Neural progenitor cell (in vitro differentiated cells): Measurements from ENCODE around the gene CTNNA3. TPM values are rescaled to one million over a fixed set of nuclear protein-coding genes. Genes with fewer than 3 reads are reported as not detected.

ENCODE experiments used
- DNase-seq: peaks from one replicate; pipeline ENCODE4 v3.0.0-alpha.2; 2016; ENCODE audit warnings: low spot score
- H2AFZ ChIP-seq: fragments of 200-600 bp; sonication (generic); replicated peaks from 2 replicates; pipeline ENCODE4 v1.6.1; 2016; ENCODE audit warnings: antibody characterized with exemption
- H3F3A ChIP-seq: fragments of 200-600 bp; sonication (generic); 2 replicates; pipeline ENCODE4 v1.6.1; 2016; ENCODE audit warnings: antibody characterized with exemption, low read depth
- H3K27ac ChIP-seq: fragments of 200-600 bp; sonication (generic); 2 replicates; pipeline ENCODE4 v1.5.1; 2016; ENCODE audit warnings: mild to moderate bottlenecking
- H3K27me3 ChIP-seq: fragments of 200-600 bp; sonication (generic); 2 replicates; pipeline ENCODE4 v1.6.1; 2016; ENCODE audit warnings: mild to moderate bottlenecking, moderate library complexity
- H3K36me3 ChIP-seq: fragments of 200-600 bp; sonication (generic); 2 replicates; pipeline ENCODE4 v1.5.1; 2016
- H3K4me1 ChIP-seq: fragments of 200-600 bp; sonication (generic); 2 replicates; pipeline ENCODE4 v1.6.1; 2016; ENCODE audit warnings: mixed run types
- H3K4me2 ChIP-seq: fragments of 200-600 bp; sonication (generic); 2 replicates; pipeline ENCODE4 v1.6.1; 2016
- H3K4me3 ChIP-seq: fragments of 200-600 bp; sonication (generic); 2 replicates; pipeline ENCODE4 v1.5.1; 2016
- H3K79me2 ChIP-seq: fragments of 200-600 bp; sonication (generic); 2 replicates; pipeline ENCODE4 v1.6.1; 2016; ENCODE audit warnings: low read depth
- H3K9ac ChIP-seq: fragments of 200-600 bp; sonication (generic); 2 replicates; pipeline ENCODE4 v1.6.1; 2016
- H3K9me3 ChIP-seq: fragments of 200-600 bp; sonication (generic); 2 replicates; pipeline ENCODE4 v1.5.1; 2016; ENCODE audit warnings: low read depth
- H4K20me1 ChIP-seq: fragments of 200-600 bp; sonication (generic); 2 replicates; pipeline ENCODE4 v1.6.1; 2016; ENCODE audit warnings: low read depth
- H3K27ac Mint-ChIP-seq: 3 replicates; pipeline ENCODE4 v1.8.0; 2021; ENCODE audit warnings: mixed read lengths
- H3K27me3 Mint-ChIP-seq: 2 replicates; pipeline ENCODE4 v1.8.0; 2022; ENCODE audit warnings: low read depth, mild to moderate bottlenecking, inconsistent platforms, moderate library complexity, mixed read lengths; ENCODE audit not compliant: insufficient read depth
- H3K36me3 Mint-ChIP-seq: 3 replicates; pipeline ENCODE4 v1.8.0; 2021; ENCODE audit warnings: mixed read lengths
- H3K4me1 Mint-ChIP-seq: 3 replicates; pipeline ENCODE4 v1.8.0; 2021; ENCODE audit warnings: mixed read lengths
- H3K4me3 Mint-ChIP-seq: 3 replicates; pipeline ENCODE4 v1.8.0; 2021; ENCODE audit warnings: mild to moderate bottlenecking, moderate library complexity, mixed read lengths
- H3K9me3 Mint-ChIP-seq: 3 replicates; pipeline ENCODE4 v1.8.0; 2020; ENCODE audit warnings: mixed read lengths
- CTCF ChIP-seq: fragments of 200-600 bp; sonication (generic); IDR thresholded peaks from 2 replicates; pipeline ENCODE4 v1.5.1; 2017; ENCODE audit warnings: antibody characterized with exemption, mild to moderate bottlenecking
- EZH2 ChIP-seq: fragments of 200-600 bp; sonication (generic); IDR thresholded peaks from 2 replicates; pipeline ENCODE4 v1.6.1; 2017; ENCODE audit warnings: antibody characterized with exemption, mild to moderate bottlenecking, moderate library complexity
- EZH2phosphoT487 ChIP-seq: fragments of 200-600 bp; sonication (generic); IDR thresholded peaks from 2 replicates; pipeline ENCODE4 v1.6.1; 2017; ENCODE audit warnings: antibody characterized with exemption
- total RNA-seq: library from RNA; depleted of rRNA; stranded (reverse); fragments of >200 nt; gene quantifications from 2 replicates; pipeline ENCODE4 v1.2.3, GENCODE V29; 2015; ENCODE audit warnings: low replicate concordance

CTNNA3 gene
- total RNA-seq, 1 donor from 2014 or later = 12.9 TPM

DNA sequence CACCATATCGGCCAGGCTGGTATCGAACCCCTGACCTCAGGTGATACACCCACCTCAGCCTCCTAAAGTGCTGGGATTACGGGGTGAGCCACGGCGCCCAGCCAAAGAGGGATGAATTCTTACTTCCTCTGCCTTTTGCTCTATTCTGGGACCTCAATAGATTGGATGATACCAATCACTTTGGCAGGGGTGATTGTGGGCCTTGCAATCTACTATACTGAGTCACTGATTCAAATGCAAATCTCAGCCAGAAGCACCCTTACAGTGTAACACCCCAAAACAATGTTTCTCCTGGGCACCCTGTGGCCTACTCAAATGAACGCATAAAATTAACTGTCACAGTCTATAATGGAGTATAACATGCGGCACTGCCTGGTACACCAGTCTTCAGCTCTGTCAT is 1366.8 kb downstream of the CTNNA3 start:
- Histone ChIP-seq H3K79me2 (no peaks in the 10 kb centered on the region), H3K36me3 (no peaks in the 10 kb centered on the region), H3K4me2 (no peak overlapping the region), H3K27me3 (no peaks in the 10 kb centered on the region), H3K4me3 (no peak overlapping the region), H3K4me1 (no peaks in the 10 kb centered on the region), H3K9ac (no peak overlapping the region), H4K20me1 (no peaks in the 10 kb centered on the region), H3K9me3 (no peaks in the 10 kb centered on the region), H3F3A (no peaks in the 10 kb centered on the region), H3K27ac (no peak overlapping the region), H2AFZ (no peak overlapping the region)
- TF ChIP-seq CTCF (no peak), EZH2 (no peak), EZH2phosphoT487 (no peak)
- no peak overlapping the region for H3K4me3 Mint-ChIP-seq
- DNase-seq = no peak
- peaks cover 2% of the 10 kb centered on the region for H3K9me3 Mint-ChIP-seq
- no peaks in the 10 kb centered on the region for H3K36me3 Mint-ChIP-seq
- H3K27me3 Mint-ChIP-seq = peaks cover 2% of the 10 kb centered on the region
- H3K4me1 Mint-ChIP-seq = no peaks in the 10 kb centered on the region
- no peak overlapping the region for H3K27ac Mint-ChIP-seq

DNA sequence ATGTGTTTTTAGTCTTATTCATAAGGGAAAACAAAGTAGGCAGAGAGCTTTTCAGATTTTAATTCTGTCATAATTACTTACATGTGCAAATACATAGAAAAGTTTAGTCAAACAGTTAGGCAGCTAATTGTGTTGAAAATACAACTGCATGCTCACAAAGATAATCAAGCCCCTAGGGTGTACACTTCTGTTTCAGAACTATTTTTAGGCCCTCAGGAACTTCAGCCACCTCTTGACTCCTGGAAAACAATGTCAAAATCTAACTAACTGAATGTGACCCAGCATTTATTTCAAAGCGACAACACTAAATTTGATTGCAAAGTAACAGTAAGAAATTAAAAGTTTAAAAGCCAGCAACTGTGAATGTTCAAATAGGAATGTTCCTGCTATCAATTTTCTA is 1369.1 kb downstream of the CTNNA3 start:
- H3K36me3 ChIP-seq = no peaks in the 10 kb centered on the region
- no peaks in the 10 kb centered on the region for H3K27me3 ChIP-seq
- Mint-ChIP-seq H3K4me3 (no peak overlapping the region), H3K36me3 (no peaks in the 10 kb centered on the region), H3K27me3 (peaks cover 5% of the 10 kb centered on the region), H3K27ac (no peak overlapping the region), H3K9me3 (no peaks in the 10 kb centered on the region), H3K4me1 (peaks cover 8% of the 10 kb centered on the region)
- no peaks in the 10 kb centered on the region for H3K4me1 ChIP-seq
- no peaks in the 10 kb centered on the region for H3K9me3 ChIP-seq
- TF ChIP-seq EZH2phosphoT487 (no peak), CTCF (no peak), EZH2 (no peak)
- H3K4me3 ChIP-seq = no peak overlapping the region
- no peak overlapping the region for H2AFZ ChIP-seq
- DNase-seq = no peak
- H3K4me2 ChIP-seq = no peak overlapping the region
- no peaks in the 10 kb centered on the region for H4K20me1 ChIP-seq
- H3K79me2 ChIP-seq = no peaks in the 10 kb centered on the region
- H3F3A ChIP-seq = no peaks in the 10 kb centered on the region
- H3K9ac ChIP-seq = no peak overlapping the region
- H3K27ac ChIP-seq = no peak overlapping the region

- TF ChIP-seq EZH2phosphoT487 (no peak), EZH2 (no peak), CTCF (no peak)
- Mint-ChIP-seq H3K27me3 (peaks cover 5% of the 10 kb centered on the region), H3K36me3 (no peaks in the 10 kb centered on the region), H3K4me1 (peaks cover 15% of the 10 kb centered on the region), H3K27ac (no peak overlapping the region), H3K4me3 (no peak overlapping the region), H3K9me3 (no peaks in the 10 kb centered on the region)
- Histone ChIP-seq H4K20me1 (no peaks in the 10 kb centered on the region), H3K79me2 (no peaks in the 10 kb centered on the region), H2AFZ (no peak overlapping the region), H3K4me2 (no peak overlapping the region), H3K36me3 (no peaks in the 10 kb centered on the region), H3K27ac (no peak overlapping the region), H3K27me3 (no peaks in the 10 kb centered on the region), H3K4me1 (no peaks in the 10 kb centered on the region), H3K9ac (no peak overlapping the region), H3K9me3 (no peaks in the 10 kb centered on the region), H3F3A (no peaks in the 10 kb centered on the region), H3K4me3 (no peak overlapping the region)
- DNase-seq = no peak
Measured at GRCh38 chr10:66322777-66323176, 1373.2 kb downstream of the CTNNA3 start.
